ENCODE measurements around the gene ACSM3. TPM values are rescaled to one million over a fixed set of nuclear protein-coding genes. Genes with fewer than 3 reads are reported as not detected.
"Not testable (repeated sequence)": the region's sequence is repeated elsewhere in the genome, so short reads cannot be mapped to it uniquely, and the experiment has no call there.

The ACSM3 gene
- total RNA-seq, 1 donor from 2014 or later: 119 TPM

- no peak for TF ChIP-seq CTCF (IDR thresholded peaks at IDR 0.05; ENCODE audit: unreplicated experiment)
- DNase-seq (ENCODE audit: low spot score, unreplicated experiment): no peak
- Mint-ChIP-seq H3K27ac (no peak overlapping the region), H3K36me3 (ENCODE audit: insufficient read depth) (peaks cover 15% of the 10 kb centered on the region), H3K4me1 (ENCODE audit: low read depth) (peaks cover 11% of the 10 kb centered on the region), H3K27me3 (no peaks in the 10 kb centered on the region), H3K4me3 (ENCODE audit: low read depth) (no peak overlapping the region), H3K9me3 (ENCODE audit: low read depth) (no peaks in the 10 kb centered on the region)
These were observed 34.5 kb downstream of the ACSM3 start for GRCh38 chr16:20798364-20798763.

GRCh38 chr16:20799599-20799998 is 35.8 kb downstream of the ACSM3 start:
- Mint-ChIP-seq H3K4me1 (ENCODE audit: low read depth) (peaks cover 21% of the 10 kb centered on the region), H3K4me3 (ENCODE audit: low read depth) (no peak overlapping the region), H3K9me3 (ENCODE audit: low read depth) (no peaks in the 10 kb centered on the region), H3K27ac (no peak overlapping the region), H3K27me3 (no peaks in the 10 kb centered on the region), H3K36me3 (ENCODE audit: insufficient read depth) (peaks cover 14% of the 10 kb centered on the region)
- peak; percentile 62 for TF ChIP-seq CTCF (IDR thresholded peaks at IDR 0.05; ENCODE audit: unreplicated experiment)
- no peak for DNase-seq (ENCODE audit: low spot score, unreplicated experiment)

- no peak for TF ChIP-seq CTCF (IDR thresholded peaks at IDR 0.05; ENCODE audit: unreplicated experiment)
- Mint-ChIP-seq H3K4me3 (ENCODE audit: low read depth) (no peak overlapping the region), H3K9me3 (ENCODE audit: low read depth) (no peaks in the 10 kb centered on the region), H3K27ac (no peak overlapping the region), H3K4me1 (ENCODE audit: low read depth) (peaks cover 28% of the 10 kb centered on the region), H3K36me3 (ENCODE audit: insufficient read depth) (peaks cover 12% of the 10 kb centered on the region), H3K27me3 (no peaks in the 10 kb centered on the region)
- DNase-seq (ENCODE audit: low spot score, unreplicated experiment): no peak
These were observed 37.5 kb downstream of the ACSM3 start for GRCh38 chr16:20801278-20801677.

GRCh38 chr16:20803192-20803560 is 39.4 kb downstream of the ACSM3 start:
- DNase-seq (ENCODE audit: low spot score, unreplicated experiment): no peak
- H3K4me3 Mint-ChIP-seq (ENCODE audit: low read depth): peak overlapping the region; percentile 54
- H3K27me3 Mint-ChIP-seq: no peaks in the 10 kb centered on the region
- no peak for TF ChIP-seq CTCF (IDR thresholded peaks at IDR 0.05; ENCODE audit: unreplicated experiment)
- peaks cover 33% of the 10 kb centered on the region for H3K4me1 Mint-ChIP-seq (ENCODE audit: low read depth)
- no peaks in the 10 kb centered on the region for H3K9me3 Mint-ChIP-seq (ENCODE audit: low read depth)
- H3K27ac Mint-ChIP-seq: peak overlapping the region; percentile 92
- H3K36me3 Mint-ChIP-seq (ENCODE audit: insufficient read depth): peaks cover 4% of the 10 kb centered on the region

GRCh38 chr16:20803561-20804214 is 39.9 kb downstream of the ACSM3 start:
- peak overlapping the region; percentile 54 for H3K4me3 Mint-ChIP-seq (ENCODE audit: low read depth)
- no peaks in the 10 kb centered on the region for H3K9me3 Mint-ChIP-seq (ENCODE audit: low read depth)
- peak overlapping the region; percentile 92 for H3K27ac Mint-ChIP-seq
- no peak for TF ChIP-seq CTCF (IDR thresholded peaks at IDR 0.05; ENCODE audit: unreplicated experiment)
- peaks cover 33% of the 10 kb centered on the region for H3K4me1 Mint-ChIP-seq (ENCODE audit: low read depth)
- H3K27me3 Mint-ChIP-seq: no peaks in the 10 kb centered on the region
- DNase-seq (ENCODE audit: low spot score, unreplicated experiment): no peak
- H3K36me3 Mint-ChIP-seq (ENCODE audit: insufficient read depth): peaks cover 3% of the 10 kb centered on the region

- Mint-ChIP-seq H3K4me1 (ENCODE audit: low read depth) (peaks cover 28% of the 10 kb centered on the region), H3K27ac (peak overlapping the region; percentile 98), H3K4me3 (ENCODE audit: low read depth) (peak overlapping the region; percentile 98)
- DNase-seq (ENCODE audit: low spot score, unreplicated experiment); H3K36me3 Mint-ChIP-seq (ENCODE audit: insufficient read depth); H3K27me3 Mint-ChIP-seq; H3K9me3 Mint-ChIP-seq (ENCODE audit: low read depth): not testable (repeated sequence)
These were observed 41.9 kb downstream of the ACSM3 start for GRCh38 chr16:20805684-20806167.

Measured in progenitor cell of endocrine pancreas (in vitro differentiated cells).